NCI-H2196 treated with DMSO at 0.1 percent for 48 hours (cell line): ENCODE measurements around the gene SCN7A.
"Not testable (repeated sequence)": the region's sequence is repeated elsewhere in the genome, so short reads cannot be mapped to it uniquely, and the experiment has no call there.

Source experiments
- DNase-seq: peaks from one replicate; lab custom pipeline; 2025; ENCODE audit not compliant: unreplicated experiment; lab: John Stamatoyannopoulos, UW

SCN7A gene

DNA sequence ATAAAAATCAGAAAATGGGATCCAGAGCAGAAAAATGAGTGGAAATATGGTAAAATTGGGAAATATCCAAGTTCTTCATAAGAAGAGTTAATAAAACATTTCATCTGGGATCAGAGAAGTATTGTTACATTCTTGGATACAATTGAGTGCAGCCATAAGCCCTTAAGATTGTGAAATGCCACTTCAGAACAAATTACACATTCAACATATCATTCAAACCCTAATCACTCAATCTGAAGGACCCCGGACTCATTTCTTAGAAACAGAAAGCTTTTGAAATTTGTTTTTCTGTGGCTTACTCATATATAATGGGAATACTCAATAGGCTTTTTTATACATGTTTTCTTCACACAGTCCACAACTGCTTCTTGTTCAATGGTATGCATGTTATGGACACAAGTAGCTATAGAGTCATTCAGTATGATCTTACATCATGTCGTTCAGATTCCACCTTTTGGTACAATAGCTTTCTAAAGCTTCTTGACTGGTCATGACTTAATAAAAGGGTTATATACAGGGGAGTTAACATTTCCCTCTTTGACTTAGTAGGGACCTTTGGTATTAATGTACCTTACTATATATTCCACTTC lies 39.9 kb downstream of the SCN7A start:
- DNase-seq, result no peak

DNA sequence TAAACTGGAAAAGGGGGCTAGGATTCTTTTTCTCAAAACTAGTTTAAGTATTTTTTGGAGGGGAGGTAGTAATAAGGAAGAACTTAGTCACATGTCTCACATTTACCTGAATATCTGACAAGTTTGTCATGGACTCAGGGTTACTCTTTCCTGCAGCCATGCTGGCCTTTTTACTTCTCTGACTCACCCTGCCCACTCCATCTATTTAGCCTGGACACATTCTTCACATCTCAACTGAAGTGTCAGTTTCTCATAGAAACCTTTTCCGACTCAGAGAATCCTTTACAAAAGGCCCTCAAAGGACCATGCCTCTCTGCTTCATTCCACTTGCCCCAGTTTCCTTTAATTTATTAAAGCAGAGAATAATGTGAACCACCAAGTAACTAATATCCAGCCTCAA lies 42.6 kb downstream of the SCN7A start:
- DNase-seq, result no peak

GRCh38 chr2:166449439-166449838 lies 44.6 kb downstream of the SCN7A start:
- no peak for DNase-seq

- no peak for DNase-seq
These were observed 45.9 kb downstream of the SCN7A start for GRCh38 chr2:166448106-166448505.

GRCh38 chr2:166444306-166444705 lies 49.7 kb downstream of the SCN7A start:
- DNase-seq, result no peak

DNA sequence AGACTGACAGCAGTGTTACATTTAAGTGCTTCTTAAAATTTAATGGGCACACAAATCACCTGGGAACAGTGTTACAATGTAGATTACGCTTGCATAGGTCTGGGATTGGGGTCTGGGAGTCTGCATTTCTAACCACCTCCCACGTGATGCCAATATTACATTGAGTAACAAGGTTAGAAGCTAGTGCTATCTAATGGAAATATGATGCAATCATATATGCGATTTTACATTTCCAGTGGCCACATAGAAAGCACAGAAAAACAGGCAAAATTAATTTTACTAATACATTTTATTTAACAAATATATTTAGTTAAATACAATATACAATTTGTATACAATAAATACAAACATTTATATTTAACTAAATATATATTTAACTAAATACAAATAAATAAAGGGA lies 53.7 kb downstream of the SCN7A start:
- DNase-seq, result no peak

- DNase-seq, result no peak
These were observed 55.0 kb downstream of the SCN7A start for GRCh38 chr2:166439078-166439477.

- DNase-seq, result no peak
These were observed 57.1 kb downstream of the SCN7A start for GRCh38 chr2:166436976-166437375.

DNA sequence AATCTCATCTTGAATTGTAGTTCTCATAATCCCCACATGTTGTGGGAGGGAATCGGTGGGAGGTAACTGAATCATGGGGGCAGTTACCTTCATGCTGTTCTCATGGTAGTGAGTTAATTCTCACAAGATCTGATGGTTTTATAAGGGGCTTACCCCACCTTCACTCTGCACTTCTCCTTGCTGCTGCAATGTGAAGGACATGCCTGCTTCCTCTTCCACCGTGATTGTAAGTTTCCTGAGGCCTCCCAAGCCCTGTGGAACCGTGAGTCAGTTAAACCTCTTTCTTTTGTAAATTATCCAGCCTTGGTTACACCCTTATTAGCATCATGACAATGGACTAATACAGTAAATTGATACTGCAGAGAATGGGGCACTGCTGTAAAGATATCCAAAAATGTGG lies 57.9 kb downstream of the SCN7A start:
- no peak for DNase-seq

GRCh38 chr2:166434491-166434890 lies 59.6 kb downstream of the SCN7A start:
- no peak for DNase-seq

- DNase-seq, result no peak
These were observed 60.6 kb downstream of the SCN7A start for GRCh38 chr2:166433457-166433856.

DNA sequence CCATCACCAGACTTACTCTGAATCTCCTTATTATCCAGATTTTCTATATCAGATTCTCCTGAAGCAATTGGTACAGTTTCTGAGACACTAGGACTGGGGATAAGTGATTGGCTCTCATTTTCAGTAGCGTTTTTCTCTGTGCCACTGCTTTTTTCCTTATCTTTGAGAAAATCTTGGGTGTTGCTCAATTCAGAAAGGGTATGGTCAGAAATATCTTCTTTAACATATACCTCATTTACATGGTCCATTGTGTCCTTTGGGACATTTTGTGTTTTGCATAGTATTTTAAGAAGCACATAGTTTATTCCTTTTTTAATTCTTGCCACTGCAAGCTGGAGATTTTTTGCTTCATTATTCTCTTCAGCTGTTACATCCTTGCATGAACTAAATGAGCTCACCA lies 61.7 kb downstream of the SCN7A start:
- no peak for DNase-seq

DNA sequence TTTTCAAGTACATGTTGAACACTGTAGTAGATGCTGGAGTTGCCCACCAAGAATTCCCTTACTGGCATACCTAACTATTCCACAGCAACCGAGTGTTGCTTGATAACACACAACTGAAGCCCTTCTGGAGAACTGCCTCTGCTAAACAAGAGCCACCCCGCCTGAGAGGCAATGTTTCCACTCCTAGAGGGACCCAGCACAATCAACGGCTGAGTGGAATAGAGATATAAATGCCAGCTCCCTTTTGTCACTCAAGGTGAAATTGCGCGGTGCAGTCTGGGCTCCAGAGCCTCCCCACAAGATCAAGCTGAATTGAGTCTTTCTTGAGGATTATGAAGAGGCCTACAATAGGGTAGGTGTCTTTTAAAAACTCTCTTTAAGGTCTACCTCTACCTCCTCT lies 69.2 kb downstream of the SCN7A start:
- DNase-seq, result no peak

- no peak for DNase-seq
These were observed 74.5 kb downstream of the SCN7A start for GRCh38 chr2:166419616-166419934.

DNA sequence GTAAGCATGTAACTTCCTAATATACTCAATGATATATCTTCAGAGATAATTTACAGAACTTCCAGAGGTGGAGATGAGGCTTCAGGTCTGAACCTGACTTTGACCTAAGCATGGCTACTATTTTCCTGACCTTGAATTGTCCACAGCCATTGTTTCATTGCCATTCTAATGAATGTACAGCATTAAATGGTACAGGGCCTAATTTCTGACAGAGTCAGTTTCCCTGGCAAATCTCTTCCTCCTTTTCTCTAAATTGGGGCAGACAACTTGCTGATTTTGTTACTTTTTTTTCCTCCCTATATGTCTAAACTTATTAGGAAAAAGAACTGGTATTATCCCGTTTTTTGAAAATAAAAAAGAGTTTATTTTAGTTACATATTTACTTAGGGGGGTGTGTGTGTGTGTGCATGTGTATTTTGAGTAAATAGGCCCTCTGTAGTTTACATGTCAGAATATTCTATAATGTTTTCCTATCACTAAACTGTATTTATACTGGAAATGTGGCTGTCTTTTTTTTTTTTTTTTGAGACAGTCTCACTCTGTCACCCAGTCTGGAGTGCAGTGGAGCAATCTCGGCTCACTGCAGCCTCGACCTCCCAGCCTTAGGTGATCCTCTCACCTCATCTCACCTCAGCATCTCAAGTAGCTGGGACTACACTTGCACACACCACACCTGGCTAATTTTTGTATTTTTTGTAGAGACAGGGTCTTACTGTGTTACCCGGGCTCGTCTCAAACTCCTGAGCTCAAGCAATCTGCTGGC lies 75.0 kb downstream of the SCN7A start:
- DNase-seq, result no peak

DNA sequence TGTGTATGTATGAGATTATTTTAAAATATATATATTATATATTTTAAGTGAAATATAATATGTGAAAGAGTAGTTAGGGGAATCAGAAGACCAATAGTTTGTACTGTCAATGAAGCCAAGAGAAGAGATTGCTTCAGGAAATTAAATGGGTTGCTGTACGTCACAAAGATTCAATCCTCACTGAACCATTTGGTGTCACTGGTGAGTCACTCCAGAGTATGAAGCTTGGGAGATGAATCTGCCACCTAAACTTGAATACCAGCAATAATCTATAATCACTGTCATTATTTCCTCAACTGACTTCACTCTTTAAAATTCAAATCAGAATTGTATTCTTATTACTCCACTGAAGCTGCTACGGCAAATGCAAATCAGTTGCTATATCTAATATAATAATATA lies 76.4 kb downstream of the SCN7A start:
- DNase-seq, result no peak

DNA sequence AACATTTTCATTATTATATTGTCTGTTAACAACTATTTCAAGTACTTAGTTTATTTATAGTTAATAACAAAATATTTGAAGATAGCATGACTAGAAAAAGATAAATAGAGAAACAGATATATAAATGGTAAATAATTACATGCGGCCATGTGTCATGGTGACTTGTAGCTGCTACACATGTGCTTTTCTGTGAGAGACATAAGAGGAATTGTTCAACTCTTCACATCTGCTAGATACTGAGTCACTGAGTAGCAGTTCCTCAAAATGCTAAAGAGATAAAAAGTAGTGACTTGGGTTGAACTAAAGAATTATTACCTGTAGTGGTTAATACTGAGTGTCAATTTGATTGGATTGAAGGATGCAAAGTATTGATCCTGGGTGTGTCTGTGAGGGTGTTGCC lies 80.8 kb downstream of the SCN7A start:
- no peak for DNase-seq

GRCh38 chr2:166411473-166412230 lies 82.4 kb downstream of the SCN7A start:
- no peak for DNase-seq

DNA sequence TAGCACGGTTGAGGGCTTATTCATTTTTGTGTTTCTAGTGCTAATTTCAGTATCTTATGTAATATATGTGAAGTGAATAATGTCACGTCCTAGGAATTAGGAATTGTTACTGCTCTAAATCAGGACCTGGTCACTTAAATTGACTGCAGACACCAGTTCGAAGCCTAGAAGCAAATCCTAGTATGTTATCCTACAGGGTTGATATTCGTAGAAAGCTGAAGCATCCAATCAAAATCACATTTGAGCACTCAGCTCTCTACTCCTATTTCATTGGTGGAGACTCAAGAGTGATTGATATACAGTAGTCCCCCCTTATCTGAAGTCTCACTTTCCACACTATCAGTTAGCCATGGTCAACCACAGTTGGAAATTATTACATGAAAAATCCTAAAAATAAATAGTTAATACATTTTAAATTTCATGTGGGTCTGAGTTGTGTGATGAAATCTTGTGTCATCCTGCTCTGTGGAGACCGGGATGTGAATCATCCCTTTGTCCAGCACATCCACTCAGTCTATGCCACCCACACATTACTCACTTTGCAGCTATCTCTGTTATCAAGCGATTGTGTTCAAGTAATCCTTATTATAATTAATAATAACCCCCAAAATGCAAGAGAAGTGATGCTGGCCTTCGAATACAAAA lies 83.1 kb downstream of the SCN7A start:
- no peak for DNase-seq

DNA sequence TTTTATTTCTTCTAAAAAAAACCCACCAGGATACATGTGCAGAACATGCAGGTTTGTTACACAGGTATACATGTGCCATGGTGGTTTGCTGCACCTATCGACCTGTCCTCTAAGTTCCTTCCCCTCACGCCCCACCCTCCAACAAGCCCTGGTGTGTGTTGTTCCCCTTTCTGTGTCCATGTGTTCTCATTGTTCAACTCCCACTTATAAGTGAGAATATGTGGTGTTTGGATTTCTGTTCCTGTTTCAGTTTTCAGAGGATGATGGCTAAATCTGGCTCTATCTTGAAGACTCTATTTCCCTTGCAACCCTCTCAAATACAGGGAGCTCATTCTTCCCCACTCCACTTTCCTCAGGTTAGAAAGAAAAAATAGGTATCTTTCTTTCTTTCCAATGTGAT lies 86.3 kb downstream of the SCN7A start:
- DNase-seq, result not testable (repeated sequence)

DNA sequence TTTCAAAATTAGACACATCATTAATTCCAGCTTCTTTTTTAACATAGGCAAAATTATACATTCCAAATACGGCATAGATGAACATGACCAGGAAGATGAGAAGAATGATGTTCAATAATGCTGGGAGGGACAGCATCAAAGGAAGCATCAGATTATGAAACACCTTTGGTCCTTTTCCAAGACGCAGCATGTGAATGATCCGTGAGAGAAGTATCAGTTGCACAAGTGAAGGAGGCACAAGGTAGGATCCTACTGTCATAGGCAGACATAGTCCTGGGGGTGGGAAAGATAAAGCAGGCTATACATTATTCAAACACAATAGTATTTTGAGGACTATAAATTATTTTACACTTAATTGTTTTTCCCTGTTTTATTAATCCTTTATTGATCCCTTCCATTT lies 87.7 kb downstream of the SCN7A start:
- no peak for DNase-seq

GRCh38 chr2:166405569-166405926 lies 88.5 kb downstream of the SCN7A start:
- no peak for DNase-seq
